ENCODE measurements around the gene PTBP3. TPM values are rescaled to one million over a fixed set of nuclear protein-coding genes. Genes with fewer than 3 reads are reported as not detected.

PTBP3 gene
- total and polyA plus RNA-seq, 2 donors = 26.7 to 32.8 TPM

GRCh38 chr9:112170968-112171367 is 162.5 kb downstream of the PTBP3 start:
- 97% methylated on average over 5 of the region's 5 CpGs for WGBS
- Histone ChIP-seq H3K4me1 (ENCODE audit: control insufficient read depth in 2 of 2, insufficient read depth in 2 of 2, low read length in 2 of 2) (peaks cover 3 to 26% of the 10 kb centered on the region in 2 donors), H3K9me3 (ENCODE audit: control insufficient read depth in 2 of 2, insufficient read depth in 1 of 2, low read length in 1 of 2) (no peaks in the 10 kb centered on the region), H3K27ac (ENCODE audit: low read depth in 1 of 2, low read length in 1 of 2) (no peak overlapping the region), H3K4me3 (ENCODE audit: low read length in 2 of 2) (no peak overlapping the region), H3K27me3 (ENCODE audit: control insufficient read depth in 2 of 2, insufficient read depth in 1 of 2, low read length in 1 of 2) (peaks cover 0 to 9% of the 10 kb centered on the region in 2 donors), H3K36me3 (ENCODE audit: control insufficient read depth in 2 of 2, insufficient read depth in 2 of 2, low read length in 1 of 2) (no peaks in the 10 kb centered on the region)
- no peak for DNase-seq (ENCODE audit: low read depth in 6 of 9, low spot score in 9 of 9)

GRCh38 chr9:112170235-112170634 is 163.2 kb downstream of the PTBP3 start:
- DNase-seq (ENCODE audit: low read depth in 6 of 9, low spot score in 9 of 9) = no peak
- no peaks in the 10 kb centered on the region for H3K36me3 ChIP-seq (ENCODE audit: control insufficient read depth in 2 of 2, insufficient read depth in 2 of 2, low read length in 1 of 2)
- H3K4me3 ChIP-seq (ENCODE audit: low read length in 2 of 2) = no peak overlapping the region
- 95% methylated on average over 4 of the region's 4 CpGs for WGBS
- no peaks in the 10 kb centered on the region for H3K9me3 ChIP-seq (ENCODE audit: control insufficient read depth in 2 of 2, insufficient read depth in 1 of 2, low read length in 1 of 2)
- H3K4me1 ChIP-seq (ENCODE audit: control insufficient read depth in 2 of 2, insufficient read depth in 2 of 2, low read length in 2 of 2) = peaks cover 3 to 20% of the 10 kb centered on the region in 2 donors
- H3K27me3 ChIP-seq (ENCODE audit: control insufficient read depth in 2 of 2, insufficient read depth in 1 of 2, low read length in 1 of 2) = peaks cover 0 to 3% of the 10 kb centered on the region in 2 donors
- H3K27ac ChIP-seq (ENCODE audit: low read depth in 1 of 2, low read length in 1 of 2) = no peak overlapping the region

- Histone ChIP-seq H3K4me1 (ENCODE audit: control insufficient read depth in 2 of 2, insufficient read depth in 2 of 2, low read length in 2 of 2) (peaks cover 3 to 18% of the 10 kb centered on the region in 2 donors), H3K36me3 (ENCODE audit: control insufficient read depth in 2 of 2, insufficient read depth in 2 of 2, low read length in 1 of 2) (no peaks in the 10 kb centered on the region), H3K4me3 (ENCODE audit: low read length in 2 of 2) (no peak overlapping the region), H3K27me3 (ENCODE audit: control insufficient read depth in 2 of 2, insufficient read depth in 1 of 2, low read length in 1 of 2) (peaks cover 0 to 2% of the 10 kb centered on the region in 2 donors), H3K27ac (ENCODE audit: low read depth in 1 of 2, low read length in 1 of 2) (no peak overlapping the region), H3K9me3 (ENCODE audit: control insufficient read depth in 2 of 2, insufficient read depth in 1 of 2, low read length in 1 of 2) (no peaks in the 10 kb centered on the region)
- 86% methylated on average over 6 of the region's 6 CpGs for WGBS
- no peak for DNase-seq (ENCODE audit: low read depth in 6 of 9, low spot score in 9 of 9)
These were observed 164.1 kb downstream of the PTBP3 start for GRCh38 chr9:112169368-112169767.

GRCh38 chr9:112168197-112168596 is 165.2 kb downstream of the PTBP3 start:
- Histone ChIP-seq H3K27me3 (ENCODE audit: control insufficient read depth in 2 of 2, insufficient read depth in 1 of 2, low read length in 1 of 2) (no peaks in the 10 kb centered on the region), H3K36me3 (ENCODE audit: control insufficient read depth in 2 of 2, insufficient read depth in 2 of 2, low read length in 1 of 2) (no peaks in the 10 kb centered on the region), H3K4me1 (ENCODE audit: control insufficient read depth in 2 of 2, insufficient read depth in 2 of 2, low read length in 2 of 2) (peaks cover 0 to 10% of the 10 kb centered on the region in 2 donors), H3K9me3 (ENCODE audit: control insufficient read depth in 2 of 2, insufficient read depth in 1 of 2, low read length in 1 of 2) (no peaks in the 10 kb centered on the region), H3K4me3 (ENCODE audit: low read length in 2 of 2) (no peak overlapping the region), H3K27ac (ENCODE audit: low read depth in 1 of 2, low read length in 1 of 2) (no peak overlapping the region)
- DNase-seq (ENCODE audit: low read depth in 6 of 9, low spot score in 9 of 9) = no peak
- WGBS = 76% methylated on average over 3 of the region's 3 CpGs

Other genes with a start within 250 kb of the PTBP3 start
- 9.0 TPM for gene SUSD1, start 158.3 kb downstream of the PTBP3 start, total RNA-seq
- 6.4 TPM for gene SUSD1, start 158.3 kb downstream of the PTBP3 start, polyA plus RNA-seq
- 27.6 TPM for gene HSDL2, start 46.5 kb upstream of the PTBP3 start, total RNA-seq
- gene HSDL2, start 46.5 kb upstream of the PTBP3 start, polyA plus RNA-seq = 28.6 TPM
- 3.6 TPM for gene KIAA1958, start 153.2 kb upstream of the PTBP3 start, total RNA-seq
- gene KIAA1958, start 153.2 kb upstream of the PTBP3 start, polyA plus RNA-seq = 1.8 TPM